CD8-positive, alpha-beta memory T cell (primary cell): ENCODE results near the gene PTH2R. TPM values are rescaled to one million over a fixed set of nuclear protein-coding genes. Genes with fewer than 3 reads are reported as not detected.
A peak's percentile ranks its signal among the peaks of the same experiment; 100 is the strongest.
"Not testable (repeated sequence)": the region's sequence is repeated elsewhere in the genome, so short reads cannot be mapped to it uniquely, and the experiment has no call there.

Experiments used
- CTCF ChIA-PET: fragments of 350-600 bp; sonication (Branson Sonifier 250); formaldehyde crosslinking; loops from one replicate; lab custom pipeline; 2021; ENCODE audit warnings: antibody characterized with exemption; lab: Charles Lee
- POLR2A ChIA-PET: fragments of 350-600 bp; sonication (Branson Sonifier 250); formaldehyde crosslinking; loops from one replicate; lab custom pipeline; 2021; ENCODE audit warnings: antibody characterized with exemption; lab: Charles Lee
- DNase-seq, 5 donors: peaks; one replicate each; pipeline versions ENCODE4 v3.0.0 to v3.0.0-alpha.2; 2020 to 2022; ENCODE audit warnings: mixed read lengths in 1 of 5
- H3K27ac ChIP-seq: one replicate; pipeline ENCODE4 v1.7.0; 2013; ENCODE audit warnings: low read depth, mild to moderate bottlenecking, low read length, moderate library complexity
- H3K27me3 ChIP-seq: 2 replicates; pipeline ENCODE4 v1.7.0; 2013; ENCODE audit warnings: low read length, mild to moderate bottlenecking; ENCODE audit not compliant: insufficient read depth, poor library complexity, severe bottlenecking
- H3K36me3 ChIP-seq: 2 replicates; pipeline ENCODE4 v1.7.0; 2013; ENCODE audit warnings: mild to moderate bottlenecking, low read length, moderate library complexity; ENCODE audit not compliant: insufficient read depth
- H3K4me1 ChIP-seq: 2 replicates; pipeline ENCODE4 v1.7.0; 2013; ENCODE audit warnings: mild to moderate bottlenecking, low read length, moderate library complexity; ENCODE audit not compliant: insufficient read depth
- H3K4me3 ChIP-seq: 2 replicates; pipeline ENCODE4 v1.7.0; 2013; ENCODE audit warnings: mild to moderate bottlenecking, low read length
- H3K9me3 ChIP-seq: 2 replicates; pipeline ENCODE4 v1.7.0; 2013; ENCODE audit warnings: mild to moderate bottlenecking, low read length
- H3K27ac Mint-ChIP-seq, 8 donors: one replicate each; pipeline ENCODE4 v1.8.0; 2020 to 2021; ENCODE audit warnings: mixed read lengths in 8 of 8, mild to moderate bottlenecking in 6 of 8, inconsistent platforms in 3 of 8, moderate library complexity in 3 of 8
- H3K27me3 Mint-ChIP-seq, 2 donors: one replicate each; pipeline ENCODE4 v1.8.0; 2020 to 2021; ENCODE audit warnings: mixed read lengths in 2 of 2, mild to moderate bottlenecking in 1 of 2, moderate library complexity in 1 of 2
- H3K36me3 Mint-ChIP-seq, 3 donors: one replicate each; pipeline ENCODE4 v1.8.0; 2020 to 2021; ENCODE audit warnings: mixed read lengths in 3 of 3, inconsistent platforms in 1 of 3, mild to moderate bottlenecking in 1 of 3
- H3K4me1 Mint-ChIP-seq, 3 donors: one replicate each; pipeline ENCODE4 v1.8.0; 2020 to 2021; ENCODE audit warnings: mixed read lengths in 3 of 3, inconsistent platforms in 1 of 3, mild to moderate bottlenecking in 1 of 3
- H3K4me3 Mint-ChIP-seq, 7 donors: one replicate each; pipeline ENCODE4 v1.8.0; 2020 to 2021; ENCODE audit warnings: mixed read lengths in 7 of 7, mild to moderate bottlenecking in 6 of 7, moderate library complexity in 4 of 7, inconsistent platforms in 2 of 7
- H3K9me3 Mint-ChIP-seq, 5 donors: one replicate each; pipeline ENCODE4 v1.8.0; 2020 to 2022; ENCODE audit warnings: mixed read lengths in 5 of 5, mild to moderate bottlenecking in 3 of 5, moderate library complexity in 2 of 5, inconsistent platforms in 1 of 5
- polyA plus RNA-seq: library from polyadenylated mRNA; unstranded; fragments of 300-500 nt; fragmentation: Illumina TruSeq; gene quantifications from one replicate; pipeline ENCODE4 v1.2.3, GENCODE V29; 2021
- total RNA-seq, 2 experiments: library from RNA; stranded (reverse); gene quantifications; one replicate each; pipeline ENCODE4 v1.2.3, GENCODE V29; 2021

The PTH2R gene
- total and polyA plus RNA-seq, 3 experiments from 2014 or later = not detected

- H3K4me3 Mint-ChIP-seq = no peak overlapping the region
- H3K9me3 Mint-ChIP-seq = peaks cover 0 to 4% (median 0%) of the 10 kb centered on the region in 5 donors
- DNase-seq = no peak
- H3K36me3 Mint-ChIP-seq = no peaks in the 10 kb centered on the region
- no peaks in the 10 kb centered on the region for H3K9me3 ChIP-seq
- CTCF ChIA-PET = no interaction called here
- H3K4me3 ChIP-seq = no peak overlapping the region
- H3K27ac ChIP-seq = no peak overlapping the region
- H3K4me1 Mint-ChIP-seq = no peaks in the 10 kb centered on the region
- H3K27ac Mint-ChIP-seq = peak overlapping the region in 1 of 8 donors; percentile 17
- H3K4me1 ChIP-seq = no peaks in the 10 kb centered on the region
- no peaks in the 10 kb centered on the region for H3K36me3 ChIP-seq
- no peaks in the 10 kb centered on the region for H3K27me3 ChIP-seq
- no peaks in the 10 kb centered on the region for H3K27me3 Mint-ChIP-seq
- POLR2A ChIA-PET = no interaction called here
These were observed 85.0 kb downstream of the PTH2R start for GRCh38 chr2:208491641-208492040.

GRCh38 chr2:208492069-208492468, 85.5 kb downstream of the PTH2R start:
- H3K36me3 ChIP-seq = no peaks in the 10 kb centered on the region
- DNase-seq = no peak
- no peaks in the 10 kb centered on the region for H3K27me3 Mint-ChIP-seq
- H3K9me3 ChIP-seq = no peaks in the 10 kb centered on the region
- no peak overlapping the region for H3K4me3 ChIP-seq
- H3K9me3 Mint-ChIP-seq = peaks cover 0 to 2% (median 0%) of the 10 kb centered on the region in 5 donors
- no peak overlapping the region for H3K27ac Mint-ChIP-seq
- H3K4me3 Mint-ChIP-seq = no peak overlapping the region
- no peaks in the 10 kb centered on the region for H3K4me1 ChIP-seq
- no peaks in the 10 kb centered on the region for H3K27me3 ChIP-seq
- ChIA-PET CTCF (no interaction called here), POLR2A (no interaction called here)
- H3K27ac ChIP-seq = no peak overlapping the region
- H3K36me3 Mint-ChIP-seq = no peaks in the 10 kb centered on the region
- no peaks in the 10 kb centered on the region for H3K4me1 Mint-ChIP-seq

GRCh38 chr2:208493186-208493585, 86.6 kb downstream of the PTH2R start:
- H3K4me3 Mint-ChIP-seq = no peak overlapping the region
- H3K4me1 ChIP-seq = no peaks in the 10 kb centered on the region
- ChIA-PET POLR2A (no interaction called here), CTCF (no interaction called here)
- no peaks in the 10 kb centered on the region for H3K36me3 ChIP-seq
- no peaks in the 10 kb centered on the region for H3K27me3 ChIP-seq
- no peak overlapping the region for H3K27ac ChIP-seq
- DNase-seq = no peak
- no peaks in the 10 kb centered on the region for H3K36me3 Mint-ChIP-seq
- no peaks in the 10 kb centered on the region for H3K9me3 Mint-ChIP-seq
- H3K9me3 ChIP-seq = no peaks in the 10 kb centered on the region
- no peaks in the 10 kb centered on the region for H3K27me3 Mint-ChIP-seq
- H3K27ac Mint-ChIP-seq = no peak overlapping the region
- no peaks in the 10 kb centered on the region for H3K4me1 Mint-ChIP-seq
- no peak overlapping the region for H3K4me3 ChIP-seq

GRCh38 chr2:208496129-208496528, 89.5 kb downstream of the PTH2R start:
- Mint-ChIP-seq H3K27me3 (no peaks in the 10 kb centered on the region), H3K4me1 (no peaks in the 10 kb centered on the region), H3K9me3 (no peaks in the 10 kb centered on the region), H3K27ac (no peak overlapping the region), H3K36me3 (no peaks in the 10 kb centered on the region), H3K4me3 (no peak overlapping the region)
- ChIA-PET POLR2A (no interaction called here), CTCF (no interaction called here)
- Histone ChIP-seq H3K36me3 (no peaks in the 10 kb centered on the region), H3K4me1 (no peaks in the 10 kb centered on the region), H3K27me3 (no peaks in the 10 kb centered on the region), H3K27ac (no peak overlapping the region), H3K9me3 (no peaks in the 10 kb centered on the region), H3K4me3 (no peak overlapping the region)
- no peak for DNase-seq

GRCh38 chr2:208501206-208501605, 94.6 kb downstream of the PTH2R start:
- ChIA-PET POLR2A (no interaction called here), CTCF (no interaction called here)
- no peak overlapping the region for H3K4me3 Mint-ChIP-seq

GRCh38 chr2:208502288-208502687, 95.7 kb downstream of the PTH2R start:
- Mint-ChIP-seq H3K27ac (no peak overlapping the region), H3K36me3 (no peaks in the 10 kb centered on the region), H3K27me3 (no peaks in the 10 kb centered on the region), H3K9me3 (peaks cover 0 to 3% (median 2%) of the 10 kb centered on the region in 5 donors), H3K4me3 (no peak overlapping the region), H3K4me1 (no peaks in the 10 kb centered on the region)
- no peaks in the 10 kb centered on the region for H3K36me3 ChIP-seq
- H3K9me3 ChIP-seq = no peaks in the 10 kb centered on the region
- no peaks in the 10 kb centered on the region for H3K4me1 ChIP-seq
- peak overlapping the region; percentile 25 for H3K27ac ChIP-seq
- CTCF ChIA-PET = no interaction called here
- POLR2A ChIA-PET = no interaction called here
- no peak for DNase-seq
- no peaks in the 10 kb centered on the region for H3K27me3 ChIP-seq
- H3K4me3 ChIP-seq = no peak overlapping the region

More at GRCh38 chr2:208501206-208501605, 94.6 kb downstream of the PTH2R start:
- Mint-ChIP-seq H3K27ac (no peak overlapping the region), H3K27me3 (no peaks in the 10 kb centered on the region), H3K9me3 (no peaks in the 10 kb centered on the region), H3K4me1 (no peaks in the 10 kb centered on the region), H3K36me3 (no peaks in the 10 kb centered on the region)
- Histone ChIP-seq H3K27me3 (no peaks in the 10 kb centered on the region), H3K27ac (no peak overlapping the region), H3K9me3 (no peaks in the 10 kb centered on the region), H3K4me3 (no peak overlapping the region), H3K4me1 (no peaks in the 10 kb centered on the region), H3K36me3 (no peaks in the 10 kb centered on the region)
- no peak for DNase-seq

GRCh38 chr2:208505365-208505764, 98.8 kb downstream of the PTH2R start:
- H3K4me1 ChIP-seq, H3K4me3 Mint-ChIP-seq, H3K27me3 Mint-ChIP-seq, H3K9me3 ChIP-seq, H3K4me3 ChIP-seq, CTCF ChIA-PET, H3K36me3 Mint-ChIP-seq, H3K9me3 Mint-ChIP-seq, H3K4me1 Mint-ChIP-seq, POLR2A ChIA-PET, H3K27ac Mint-ChIP-seq, DNase-seq, H3K36me3 ChIP-seq, H3K27me3 ChIP-seq, H3K27ac ChIP-seq: not testable (repeated sequence)

GRCh38 chr2:208509586-208509985, 103.0 kb downstream of the PTH2R start:
- Histone ChIP-seq H3K27me3 (no peaks in the 10 kb centered on the region), H3K4me1 (no peaks in the 10 kb centered on the region), H3K4me3 (no peak overlapping the region), H3K27ac (no peak overlapping the region), H3K36me3 (no peaks in the 10 kb centered on the region), H3K9me3 (no peaks in the 10 kb centered on the region)
- ChIA-PET POLR2A (no interaction called here), CTCF (no interaction called here)
- Mint-ChIP-seq H3K27me3 (no peaks in the 10 kb centered on the region), H3K4me3 (no peak overlapping the region), H3K36me3 (no peaks in the 10 kb centered on the region), H3K27ac (no peak overlapping the region), H3K9me3 (peaks cover 0 to 7% (median 5%) of the 10 kb centered on the region in 5 donors), H3K4me1 (no peaks in the 10 kb centered on the region)
- DNase-seq = no peak

- no peaks in the 10 kb centered on the region for H3K36me3 ChIP-seq
- Mint-ChIP-seq H3K36me3 (no peaks in the 10 kb centered on the region), H3K27me3 (no peaks in the 10 kb centered on the region), H3K4me3 (no peak overlapping the region), H3K27ac (no peak overlapping the region), H3K4me1 (no peaks in the 10 kb centered on the region), H3K9me3 (peaks cover 0 to 9% (median 5%) of the 10 kb centered on the region in 5 donors)
- no peak overlapping the region for H3K27ac ChIP-seq
- ChIA-PET CTCF (no interaction called here), POLR2A (no interaction called here)
- no peak overlapping the region for H3K4me3 ChIP-seq
- no peaks in the 10 kb centered on the region for H3K9me3 ChIP-seq
- DNase-seq = no peak
- H3K27me3 ChIP-seq = no peaks in the 10 kb centered on the region
- no peaks in the 10 kb centered on the region for H3K4me1 ChIP-seq
These were observed 104.4 kb downstream of the PTH2R start for GRCh38 chr2:208511016-208511415.
